Measurements from ENCODE around the gene MYO1A.

GRCh38 chr12:57048423-57049118 lies 1.4 kb downstream of the MYO1A start:
- TF ChIP-seq, protein P1, sequence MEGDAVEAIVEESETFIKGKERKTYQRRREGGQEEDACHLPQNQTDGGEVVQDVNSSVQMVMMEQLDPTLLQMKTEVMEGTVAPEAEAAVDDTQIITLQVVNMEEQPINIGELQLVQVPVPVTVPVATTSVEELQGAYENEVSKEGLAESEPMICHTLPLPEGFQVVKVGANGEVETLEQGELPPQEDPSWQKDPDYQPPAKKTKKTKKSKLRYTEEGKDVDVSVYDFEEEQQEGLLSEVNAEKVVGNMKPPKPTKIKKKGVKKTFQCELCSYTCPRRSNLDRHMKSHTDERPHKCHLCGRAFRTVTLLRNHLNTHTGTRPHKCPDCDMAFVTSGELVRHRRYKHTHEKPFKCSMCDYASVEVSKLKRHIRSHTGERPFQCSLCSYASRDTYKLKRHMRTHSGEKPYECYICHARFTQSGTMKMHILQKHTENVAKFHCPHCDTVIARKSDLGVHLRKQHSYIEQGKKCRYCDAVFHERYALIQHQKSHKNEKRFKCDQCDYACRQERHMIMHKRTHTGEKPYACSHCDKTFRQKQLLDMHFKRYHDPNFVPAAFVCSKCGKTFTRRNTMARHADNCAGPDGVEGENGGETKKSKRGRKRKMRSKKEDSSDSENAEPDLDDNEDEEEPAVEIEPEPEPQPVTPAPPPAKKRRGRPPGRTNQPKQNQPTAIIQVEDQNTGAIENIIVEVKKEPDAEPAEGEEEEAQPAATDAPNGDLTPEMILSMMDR (IDR thresholded peaks at IDR 0.05 in 4 of 5, conservative IDR thresholded peaks at IDR 0.05 in 1 of 5) = no peak
- TF ChIP-seq POLR2A (IDR thresholded peaks at IDR 0.05) = no peak

Data from gastrocnemius medialis (tissue), 4 donors.